Progenitor cell of endocrine pancreas (in vitro differentiated cells): Measurements from ENCODE around the gene SCAPER. TPM values are rescaled to one million over a fixed set of nuclear protein-coding genes. Genes with fewer than 3 reads are reported as not detected.
A peak's percentile ranks its signal among the peaks of the same experiment; 100 is the strongest.
"Not testable (repeated sequence)": the region's sequence is repeated elsewhere in the genome, so short reads cannot be mapped to it uniquely, and the experiment has no call there.

Experiments
- DNase-seq: peaks from one replicate; pipeline ENCODE4 v3.0.0; 2021; ENCODE audit warnings: low spot score; ENCODE audit not compliant: unreplicated experiment
- H3K27ac Mint-ChIP-seq: 2 replicates; pipeline ENCODE4 v1.8.0; 2021; ENCODE audit warnings: mild to moderate bottlenecking, moderate library complexity, mixed read lengths
- H3K27me3 Mint-ChIP-seq: 2 replicates; pipeline ENCODE4 v1.8.0; 2021; ENCODE audit warnings: mixed read lengths
- H3K36me3 Mint-ChIP-seq: 2 replicates; pipeline ENCODE4 v1.8.0; 2022; ENCODE audit warnings: mixed read lengths; ENCODE audit not compliant: insufficient read depth
- H3K4me1 Mint-ChIP-seq: 2 replicates; pipeline ENCODE4 v1.8.0; 2021; ENCODE audit warnings: low read depth, mixed read lengths
- H3K4me3 Mint-ChIP-seq: 2 replicates; pipeline ENCODE4 v1.8.0; 2021; ENCODE audit warnings: low read depth, mild to moderate bottlenecking, moderate library complexity, mixed read lengths
- H3K9me3 Mint-ChIP-seq: 2 replicates; pipeline ENCODE4 v1.8.0; 2021; ENCODE audit warnings: low read depth, mixed read lengths
- CTCF ChIP-seq: fragments of 200-600 bp; sonication (generic); IDR thresholded peaks from one replicate; pipeline ENCODE4 v1.5.0; 2021; ENCODE audit warnings: antibody characterized with exemption, mild to moderate bottlenecking; ENCODE audit not compliant: unreplicated experiment
- total RNA-seq: library from RNA; stranded (reverse); gene quantifications from 2 replicates; pipeline ENCODE4 v1.2.1, GENCODE V29; 2021

Gene SCAPER
- total RNA-seq, 1 donor from 2014 or later = 43.1 TPM

- DNase-seq = no peak
- H3K36me3 Mint-ChIP-seq = no peaks in the 10 kb centered on the region
- no peak overlapping the region for H3K27ac Mint-ChIP-seq
- H3K4me3 Mint-ChIP-seq = no peak overlapping the region
- TF ChIP-seq CTCF = no peak
- peaks cover 15% of the 10 kb centered on the region for H3K27me3 Mint-ChIP-seq
- H3K4me1 Mint-ChIP-seq = no peaks in the 10 kb centered on the region
- H3K9me3 Mint-ChIP-seq = no peaks in the 10 kb centered on the region
Measured at GRCh38 chr15:76321171-76321570, 584.0 kb downstream of the SCAPER start.

GRCh38 chr15:76320012-76320411, 585.1 kb downstream of the SCAPER start:
- H3K4me3 Mint-ChIP-seq = no peak overlapping the region
- H3K36me3 Mint-ChIP-seq = no peaks in the 10 kb centered on the region
- H3K27me3 Mint-ChIP-seq = peaks cover 15% of the 10 kb centered on the region
- no peak for DNase-seq
- TF ChIP-seq CTCF = no peak
- no peak overlapping the region for H3K27ac Mint-ChIP-seq
- no peaks in the 10 kb centered on the region for H3K9me3 Mint-ChIP-seq
- no peaks in the 10 kb centered on the region for H3K4me1 Mint-ChIP-seq

- DNase-seq = no peak
- H3K9me3 Mint-ChIP-seq = peaks cover 5% of the 10 kb centered on the region
- no peaks in the 10 kb centered on the region for H3K27me3 Mint-ChIP-seq
- H3K36me3 Mint-ChIP-seq = peaks cover 4% of the 10 kb centered on the region
- H3K27ac Mint-ChIP-seq = no peak overlapping the region
- peak overlapping the region; percentile 31 for H3K4me3 Mint-ChIP-seq
- peaks cover 20% of the 10 kb centered on the region for H3K4me1 Mint-ChIP-seq
- no peak for TF ChIP-seq CTCF
Measured at GRCh38 chr15:76313731-76314130, 591.4 kb downstream of the SCAPER start.

GRCh38 chr15:76313175-76313567, 592.0 kb downstream of the SCAPER start:
- H3K4me1 Mint-ChIP-seq = peaks cover 23% of the 10 kb centered on the region
- not testable (repeated sequence) for H3K9me3 Mint-ChIP-seq, H3K36me3 Mint-ChIP-seq, DNase-seq, H3K27me3 Mint-ChIP-seq
- H3K27ac Mint-ChIP-seq = peak overlapping the region; percentile 4
- peak overlapping the region; percentile 31 for H3K4me3 Mint-ChIP-seq

- peak overlapping the region; percentile 40 for H3K4me3 Mint-ChIP-seq
- H3K9me3 Mint-ChIP-seq = peaks cover 5% of the 10 kb centered on the region
- H3K4me1 Mint-ChIP-seq = peaks cover 24% of the 10 kb centered on the region
- no peaks in the 10 kb centered on the region for H3K27me3 Mint-ChIP-seq
- H3K36me3 Mint-ChIP-seq = peaks cover 4% of the 10 kb centered on the region
- H3K27ac Mint-ChIP-seq = peak overlapping the region; percentile 4
- TF ChIP-seq CTCF = no peak
- no peak for DNase-seq
Measured at GRCh38 chr15:76312540-76313174, 592.5 kb downstream of the SCAPER start.
